KOPT-K1 (cell line): ENCODE results near the gene GALNT9.
"Not testable (repeated sequence)": the region's sequence is repeated elsewhere in the genome, so short reads cannot be mapped to it uniquely, and the experiment has no call there.

Experiments used
- H3K27ac ChIP-seq: fragments of 200-600 bp; sonication (generic); 2 replicates; pipeline ENCODE4 v1.5.1; 2016; ENCODE audit warnings: antibody characterized with exemption, mild to moderate bottlenecking, low read depth, low read length; ENCODE audit not compliant: poor library complexity, severe bottlenecking
- H3K36me3 ChIP-seq: fragments of 200-600 bp; sonication (generic); 2 replicates; pipeline ENCODE4 v1.5.1; 2017; ENCODE audit warnings: antibody characterized with exemption, mild to moderate bottlenecking, low read length, moderate library complexity; ENCODE audit not compliant: insufficient read depth
- H3K9me3 ChIP-seq: fragments of 200-600 bp; sonication (generic); 2 replicates; pipeline ENCODE4 v1.5.1; 2017; ENCODE audit warnings: antibody characterized with exemption, low read length, mild to moderate bottlenecking; ENCODE audit not compliant: insufficient read depth, poor library complexity, severe bottlenecking

The GALNT9 gene

DNA sequence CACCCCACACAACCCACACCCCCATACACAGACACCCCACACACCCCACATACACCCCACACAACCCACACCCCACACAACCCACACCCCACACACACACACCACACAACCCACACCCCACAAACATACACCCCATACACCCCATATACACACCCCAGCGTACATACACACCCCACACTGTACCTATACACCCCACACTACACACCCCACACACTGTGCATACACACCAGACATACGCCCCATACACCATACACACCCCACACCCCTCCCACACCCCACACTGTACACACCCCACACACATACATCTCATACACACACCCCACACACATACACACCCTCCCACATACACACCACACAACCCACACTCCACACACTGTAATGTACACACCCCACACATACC is 104.9 kb downstream of the GALNT9 start:
- no peaks in the 10 kb centered on the region for H3K36me3 ChIP-seq
- no peak overlapping the region for H3K27ac ChIP-seq
- peaks cover 10% of the 10 kb centered on the region for H3K9me3 ChIP-seq

DNA sequence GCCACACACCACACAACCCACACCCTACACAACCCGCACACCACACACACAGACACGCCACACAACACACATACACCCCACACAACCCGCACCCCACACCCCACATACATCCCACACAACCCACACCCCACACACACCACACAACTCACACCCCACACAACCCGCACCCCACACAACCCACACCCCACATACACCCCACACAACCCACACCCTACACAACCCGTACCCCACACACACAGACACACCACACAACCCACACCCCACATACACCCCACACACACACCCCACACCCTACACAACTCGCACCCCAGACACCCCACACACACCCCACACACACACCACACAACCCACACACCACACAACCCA is 106.6 kb downstream of the GALNT9 start:
- Histone ChIP-seq H3K9me3 (peaks cover 10% of the 10 kb centered on the region), H3K36me3 (no peaks in the 10 kb centered on the region), H3K27ac (no peak overlapping the region)

DNA sequence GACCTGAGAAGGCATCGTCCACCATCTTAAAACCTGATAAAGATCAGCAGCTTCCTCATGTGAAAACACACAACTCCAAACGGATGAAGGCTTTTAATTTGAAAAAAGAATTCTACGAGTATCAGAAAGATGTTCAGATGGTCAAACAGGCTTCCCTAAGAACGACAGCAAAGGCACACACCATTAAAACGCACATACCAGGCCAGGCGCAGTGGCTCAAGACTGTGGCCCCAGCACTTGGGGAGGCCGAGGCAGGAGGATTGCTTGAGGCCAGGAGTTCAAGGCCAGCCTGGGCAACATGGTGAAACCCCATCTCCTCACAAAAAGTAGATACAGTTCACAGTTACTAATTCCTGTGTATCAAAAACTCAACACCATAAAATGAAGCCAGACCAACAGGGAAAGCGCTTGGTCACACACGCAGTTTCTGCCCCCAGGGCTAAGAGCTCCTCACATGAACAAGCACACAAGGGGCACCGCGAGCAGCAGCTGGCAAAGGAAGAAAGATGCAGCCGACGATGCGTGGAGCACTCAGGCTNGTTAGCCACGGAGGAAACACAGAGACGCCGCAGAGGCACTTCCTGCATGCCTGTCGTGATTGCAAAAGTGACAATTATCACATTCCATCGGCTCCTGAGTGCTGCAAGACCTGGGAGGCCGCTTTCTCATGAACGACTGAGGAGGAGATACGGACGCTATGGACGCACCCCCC is 107.1 kb downstream of the GALNT9 start:
- Histone ChIP-seq H3K27ac (no peak overlapping the region), H3K9me3 (peaks cover 10% of the 10 kb centered on the region), H3K36me3 (no peaks in the 10 kb centered on the region)

DNA sequence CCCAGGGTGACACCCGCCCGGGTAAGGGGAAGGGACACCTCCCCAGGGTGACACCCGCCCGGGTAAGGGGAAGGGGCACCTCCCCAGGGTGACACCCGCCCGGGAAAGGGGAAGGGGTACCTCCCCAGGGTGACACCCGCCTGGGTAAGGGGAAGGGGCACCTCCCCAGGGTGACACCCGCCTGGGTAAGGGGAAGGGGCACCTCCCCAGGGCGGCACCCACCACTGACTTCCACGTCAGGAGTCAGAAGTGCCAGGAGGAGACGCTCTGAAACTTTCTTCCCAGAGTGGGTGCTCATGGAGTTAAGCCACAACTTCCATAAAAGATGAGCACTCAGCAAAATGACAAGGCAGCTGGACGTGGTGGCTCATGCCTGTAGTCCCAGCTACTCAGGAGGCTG is 109.6 kb downstream of the GALNT9 start:
- not testable (repeated sequence) for H3K27ac ChIP-seq, H3K36me3 ChIP-seq, H3K9me3 ChIP-seq

DNA sequence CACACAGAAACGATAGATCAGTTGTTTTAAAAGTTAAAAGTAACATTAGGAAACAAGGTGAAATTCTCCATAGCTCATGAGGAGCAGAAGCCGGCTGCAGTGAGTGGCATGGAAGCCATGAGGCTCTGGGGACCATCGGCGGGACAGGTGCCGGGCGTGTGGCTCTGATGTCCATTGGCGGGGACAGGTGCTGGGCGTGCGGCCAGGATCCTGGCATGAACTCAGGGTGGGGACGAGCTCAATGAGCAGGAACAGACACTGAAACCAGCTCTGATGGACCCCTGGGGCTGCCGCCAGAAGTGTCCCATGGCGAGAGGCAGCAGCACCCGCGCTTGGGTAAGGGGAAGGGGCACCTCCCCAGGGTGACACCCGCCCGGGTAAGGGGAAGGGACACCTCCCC is 110.1 kb downstream of the GALNT9 start:
- Histone ChIP-seq H3K27ac (no peak overlapping the region), H3K9me3 (peaks cover 5% of the 10 kb centered on the region), H3K36me3 (no peaks in the 10 kb centered on the region)

DNA sequence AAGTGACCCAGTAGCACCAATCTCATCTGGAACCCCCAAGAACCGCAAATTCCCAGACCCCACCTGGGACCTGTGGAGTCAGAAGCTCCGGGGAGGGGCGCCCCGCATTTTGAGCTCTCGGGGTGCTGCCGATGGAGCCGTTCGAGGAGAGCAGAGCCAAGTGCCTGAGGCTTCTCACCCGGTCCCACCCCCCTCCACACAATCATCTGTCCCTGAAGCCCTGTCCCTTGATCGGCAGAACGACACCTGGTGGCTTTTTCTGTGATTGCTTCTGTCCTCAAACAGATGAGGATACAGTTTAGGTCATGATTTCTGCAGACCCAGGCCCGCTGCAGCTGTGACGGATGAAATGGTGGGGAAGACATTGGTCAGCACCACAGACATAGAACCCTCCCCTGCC is 110.5 kb downstream of the GALNT9 start:
- peaks cover 5% of the 10 kb centered on the region for H3K9me3 ChIP-seq
- no peak overlapping the region for H3K27ac ChIP-seq
- H3K36me3 ChIP-seq, result no peaks in the 10 kb centered on the region

DNA sequence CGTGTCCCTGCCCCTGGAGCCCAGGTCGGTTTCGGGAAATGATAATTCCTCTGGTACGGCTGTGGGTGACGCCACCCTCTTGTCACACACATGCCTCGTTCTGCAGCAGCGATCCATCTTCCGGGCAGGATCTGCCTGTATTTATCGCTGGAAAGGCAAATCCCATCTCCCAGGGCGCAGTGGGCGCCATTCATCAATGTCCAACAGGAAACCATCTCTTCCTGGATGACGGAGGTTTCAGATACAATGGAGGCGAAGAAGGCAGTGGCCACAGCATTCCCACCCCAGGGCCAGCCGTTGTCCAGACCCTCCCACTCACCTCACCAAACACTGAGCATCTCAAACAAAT is 110.9 kb downstream of the GALNT9 start:
- H3K36me3 ChIP-seq, result no peaks in the 10 kb centered on the region
- no peak overlapping the region for H3K27ac ChIP-seq
- H3K9me3 ChIP-seq, result peaks cover 5% of the 10 kb centered on the region

DNA sequence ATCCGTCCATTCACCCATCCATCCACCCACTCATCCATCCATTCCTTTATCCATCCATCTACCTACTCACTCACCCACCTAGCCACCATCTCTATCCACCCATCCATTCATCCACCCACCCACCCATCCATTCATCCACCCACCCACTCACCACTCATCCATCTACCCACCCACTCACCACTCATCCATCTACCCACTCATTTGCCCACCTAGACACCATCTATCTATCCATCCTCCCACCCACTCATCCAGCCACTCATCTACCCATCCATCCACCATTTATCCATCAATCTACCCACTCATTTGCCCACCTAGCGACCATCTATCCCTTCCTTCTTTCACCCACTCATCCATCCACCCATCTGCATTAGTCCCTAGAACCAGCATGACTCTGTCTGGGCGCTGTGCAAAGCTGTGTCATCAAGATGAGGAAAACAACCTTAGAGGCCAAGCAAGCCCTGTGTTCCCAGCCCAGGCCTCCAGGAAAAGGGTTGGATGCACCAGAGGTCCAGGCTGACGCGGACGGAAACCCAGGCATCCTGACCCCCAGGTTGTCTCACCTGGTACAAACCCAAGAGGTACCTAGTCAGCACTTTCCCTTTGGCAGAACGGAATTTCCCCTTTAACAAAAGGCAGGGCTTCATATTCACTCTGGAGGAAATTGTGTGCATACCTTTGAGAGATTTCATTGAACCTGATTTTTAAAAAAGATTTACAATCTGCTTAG is 111.4 kb downstream of the GALNT9 start:
- Histone ChIP-seq H3K9me3 (peaks cover 5% of the 10 kb centered on the region), H3K27ac (no peak overlapping the region), H3K36me3 (no peaks in the 10 kb centered on the region)

DNA sequence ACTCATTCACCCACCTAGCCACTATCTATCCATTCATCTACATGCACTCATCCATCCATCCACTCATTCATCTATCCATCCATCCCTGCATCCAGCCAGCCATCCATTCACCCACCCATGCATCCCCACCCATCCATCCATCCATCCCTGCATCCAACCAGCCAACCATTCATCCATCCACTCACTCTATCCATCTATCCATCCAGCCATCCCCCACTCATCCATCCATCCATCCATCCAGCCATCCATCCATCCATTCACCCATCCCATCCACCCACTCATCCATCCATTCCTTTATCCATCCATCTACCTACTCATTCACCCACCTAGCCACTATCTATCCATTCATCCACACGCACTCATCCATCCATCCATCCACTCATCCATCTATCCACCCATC is 112.0 kb downstream of the GALNT9 start:
- Histone ChIP-seq H3K36me3 (no peaks in the 10 kb centered on the region), H3K9me3 (peaks cover 5% of the 10 kb centered on the region), H3K27ac (no peak overlapping the region)

DNA sequence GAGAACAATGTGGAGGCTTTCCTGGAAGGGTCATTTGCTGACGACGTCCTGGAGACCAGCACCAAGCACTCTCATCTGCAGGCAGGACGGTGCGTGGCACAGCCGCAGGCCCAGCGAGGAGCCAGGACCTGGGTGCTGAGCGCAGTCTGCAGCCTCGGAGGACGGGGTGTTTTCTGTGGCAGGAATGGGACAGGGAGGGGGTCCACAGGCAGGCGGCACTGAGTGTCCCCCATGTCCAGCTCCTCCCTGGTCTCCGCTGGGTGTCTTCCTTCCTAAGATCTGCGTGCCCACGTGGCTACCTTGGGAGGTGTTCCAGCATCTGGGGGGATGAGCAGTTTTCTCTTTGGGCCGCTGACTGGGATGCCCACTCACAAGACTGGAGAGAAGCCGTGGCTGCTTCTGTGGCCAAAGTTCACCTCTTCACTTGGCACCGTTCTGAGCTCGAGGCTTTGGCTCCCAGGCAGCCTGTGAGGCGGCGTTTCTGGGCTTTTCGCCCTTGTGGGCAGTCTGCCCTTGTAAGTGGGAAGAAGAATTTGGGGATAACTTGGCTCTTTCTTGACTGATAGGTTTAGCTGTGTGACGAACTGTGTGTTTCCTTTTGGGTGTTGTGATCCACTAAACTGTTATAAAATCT is 112.9 kb downstream of the GALNT9 start:
- H3K9me3 ChIP-seq, result peaks cover 5% of the 10 kb centered on the region

DNA sequence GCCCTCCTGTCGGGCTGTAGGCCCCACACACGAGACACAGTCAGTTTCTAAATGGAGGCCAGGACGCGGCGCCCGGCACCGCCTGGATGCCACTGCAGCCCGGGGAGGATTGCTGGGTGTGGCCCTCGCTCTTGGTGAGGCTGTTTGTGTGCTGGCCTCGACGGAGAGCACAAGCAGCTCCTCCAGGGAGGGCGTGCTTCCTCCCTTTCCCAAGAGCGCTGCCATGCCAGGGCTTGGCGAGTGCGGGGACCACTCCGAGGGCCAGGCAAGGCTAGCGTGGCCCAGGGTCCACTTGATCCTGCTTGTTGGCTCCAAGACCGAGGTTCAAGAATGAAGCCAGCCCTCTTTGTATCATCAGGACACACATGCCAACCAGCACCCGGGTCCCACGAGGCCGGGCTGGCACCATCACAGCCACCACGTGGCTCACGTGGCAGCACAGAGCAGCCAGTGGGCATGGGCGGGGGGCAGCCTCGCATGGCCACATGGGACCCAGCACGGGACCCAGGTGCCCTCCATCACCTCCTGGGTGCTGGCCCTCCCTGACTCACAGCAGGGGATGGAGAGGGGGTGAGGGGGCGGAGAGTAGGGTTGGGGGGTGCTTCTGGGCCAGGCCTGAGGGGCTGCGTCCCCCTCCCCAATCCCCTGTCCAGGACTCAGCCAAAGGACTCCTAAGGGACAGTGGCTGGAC is 113.9 kb downstream of the GALNT9 start:
- Histone ChIP-seq H3K27ac (no peak overlapping the region), H3K9me3 (peaks cover 1% of the 10 kb centered on the region), H3K36me3 (no peaks in the 10 kb centered on the region)

More for the DNA sequence above, 112.9 kb downstream of the GALNT9 start:
- no peak overlapping the region for H3K27ac ChIP-seq
- no peaks in the 10 kb centered on the region for H3K36me3 ChIP-seq

DNA sequence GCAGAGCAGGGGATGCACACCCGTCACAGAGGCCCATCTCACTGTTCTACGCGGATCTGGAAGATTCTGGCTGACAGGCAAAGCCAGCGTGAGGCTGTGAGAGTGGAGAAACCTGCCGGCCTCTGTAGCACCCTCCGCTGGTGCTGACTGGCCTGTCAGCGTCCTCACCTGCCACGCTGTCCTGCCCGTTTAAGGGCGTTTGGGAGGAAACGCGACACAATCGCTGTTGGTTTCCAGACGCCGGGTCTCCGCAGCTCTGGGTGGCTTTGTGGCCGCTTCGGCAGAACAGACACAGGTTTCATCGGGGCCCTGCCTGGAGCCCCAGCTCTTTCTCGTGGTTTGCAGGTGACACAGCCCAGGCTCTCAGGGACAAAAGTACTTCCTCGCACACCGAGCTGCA is 114.5 kb downstream of the GALNT9 start:
- no peaks in the 10 kb centered on the region for H3K36me3 ChIP-seq

DNA sequence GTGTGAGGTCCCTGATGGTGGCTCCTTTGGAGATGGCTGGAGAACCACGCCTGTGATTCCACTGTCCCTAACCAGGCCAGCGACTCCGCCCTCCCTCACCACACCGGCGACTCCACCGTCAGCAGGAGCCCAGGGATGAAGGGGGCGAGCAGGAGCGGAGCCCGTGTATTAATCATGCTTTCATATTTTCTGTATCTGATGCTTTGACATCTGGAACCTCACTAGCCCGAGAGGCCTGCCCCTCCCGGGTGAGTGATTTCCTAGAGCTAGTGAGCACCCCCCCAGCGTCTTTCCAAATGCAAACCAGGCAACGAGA is 115.3 kb downstream of the GALNT9 start:
- Histone ChIP-seq H3K36me3 (no peaks in the 10 kb centered on the region), H3K9me3 (no peaks in the 10 kb centered on the region), H3K27ac (no peak overlapping the region)

More for the DNA sequence above, 114.5 kb downstream of the GALNT9 start:
- Histone ChIP-seq H3K27ac (no peak overlapping the region), H3K9me3 (no peaks in the 10 kb centered on the region)

DNA sequence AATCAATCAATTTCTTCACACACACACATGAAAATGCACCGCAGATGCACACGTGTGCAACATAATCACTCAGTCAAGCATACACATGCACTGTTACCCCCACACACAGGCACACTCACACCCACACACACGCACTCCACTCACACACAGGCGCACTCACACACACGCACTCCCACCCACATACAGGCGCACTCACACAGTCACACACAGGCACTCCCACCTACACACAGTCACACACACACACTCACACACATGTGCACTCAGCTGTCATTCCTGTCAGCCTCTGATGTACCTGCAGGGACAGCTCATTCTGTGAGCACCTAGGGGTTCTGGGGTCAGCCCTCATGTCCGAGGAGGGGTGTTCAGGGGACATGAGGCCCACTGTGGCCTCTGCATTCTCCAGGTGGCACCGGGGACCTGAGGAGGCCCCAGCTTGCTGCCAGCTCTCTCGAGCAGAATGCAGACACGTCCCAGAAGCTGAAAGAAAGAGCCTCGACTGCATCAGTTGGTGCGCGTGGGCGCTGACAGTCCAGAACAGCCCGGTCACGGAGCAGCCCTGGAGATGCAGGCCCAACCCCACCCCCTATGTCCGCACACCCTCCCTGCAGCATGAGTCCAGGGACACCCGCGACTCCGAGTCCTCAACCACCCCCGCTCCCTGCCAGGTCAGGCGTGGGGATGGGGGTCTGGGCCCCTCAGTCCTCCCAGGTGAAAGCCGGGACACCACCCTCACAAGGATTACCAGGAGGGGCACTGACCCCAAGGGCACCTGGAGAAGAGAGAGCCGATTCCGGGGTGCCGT is 115.8 kb downstream of the GALNT9 start:
- Histone ChIP-seq H3K27ac (no peak overlapping the region), H3K36me3 (no peaks in the 10 kb centered on the region), H3K9me3 (no peaks in the 10 kb centered on the region)

DNA sequence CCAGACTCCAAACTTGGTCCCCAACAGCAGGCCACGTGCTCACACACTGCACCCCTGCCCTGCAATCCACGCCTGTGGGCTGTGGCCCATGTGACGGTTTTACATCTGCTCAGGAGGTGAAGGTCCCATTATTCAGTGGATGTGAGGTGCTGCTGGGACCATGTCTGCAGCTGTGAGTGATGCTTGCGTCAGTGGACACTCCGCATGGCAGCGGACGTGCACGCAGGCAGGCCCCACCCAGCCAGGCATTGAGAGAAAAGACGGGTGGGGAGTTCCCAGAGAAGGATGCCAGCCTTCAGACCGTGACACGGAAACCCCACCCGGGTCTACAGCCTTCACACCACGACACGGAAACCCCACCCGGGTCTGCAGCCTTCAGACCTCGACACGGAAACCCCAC is 117.6 kb downstream of the GALNT9 start:
- Histone ChIP-seq H3K9me3 (no peaks in the 10 kb centered on the region), H3K27ac (no peak overlapping the region), H3K36me3 (no peaks in the 10 kb centered on the region)
